T-helper 22 cell (primary cell): Measurements from ENCODE around the gene USPL1.
"Not testable (repeated sequence)": the region's sequence is repeated elsewhere in the genome, so short reads cannot be mapped to it uniquely, and the experiment has no call there.

Experiments used
- DNase-seq: peaks from one replicate; pipeline ENCODE4 v3.0.0-alpha.2; 2020; ENCODE audit warnings: low read depth

Gene USPL1

GRCh38 chr13:30615866-30616541, 1.7 kb upstream of the USPL1 start:
- DNase-seq, result no peak

- DNase-seq, result peak; percentile 36
Measured at GRCh38 chr13:30616927-30617314, 799 bp upstream of the USPL1 start.

- peak; percentile 2 for DNase-seq
Measured at GRCh38 chr13:30618186-30618929, 638 bp downstream of the USPL1 start.

GRCh38 chr13:30618930-30619279, 1.2 kb downstream of the USPL1 start:
- DNase-seq, result no peak

GRCh38 chr13:30619731-30620130, 2.0 kb downstream of the USPL1 start:
- DNase-seq, result no peak

GRCh38 chr13:30620941-30621340, 3.2 kb downstream of the USPL1 start:
- DNase-seq, result no peak

- no peak for DNase-seq
Measured at GRCh38 chr13:30622551-30622950, 4.8 kb downstream of the USPL1 start.

- no peak for DNase-seq
Measured at GRCh38 chr13:30623392-30623791, 5.7 kb downstream of the USPL1 start.

- DNase-seq, result no peak
Measured at GRCh38 chr13:30624630-30625029, 6.9 kb downstream of the USPL1 start.

- DNase-seq, result no peak
Measured at GRCh38 chr13:30629527-30629926, 11.8 kb downstream of the USPL1 start.

- no peak for DNase-seq
Measured at GRCh38 chr13:30633861-30634260, 16.1 kb downstream of the USPL1 start.

GRCh38 chr13:30634838-30635237, 17.1 kb downstream of the USPL1 start:
- no peak for DNase-seq

- DNase-seq, result no peak
Measured at GRCh38 chr13:30638301-30638700, 20.6 kb downstream of the USPL1 start.

GRCh38 chr13:30639671-30640070, 22.0 kb downstream of the USPL1 start:
- no peak for DNase-seq

GRCh38 chr13:30641173-30641572, 23.5 kb downstream of the USPL1 start:
- not testable (repeated sequence) for DNase-seq

GRCh38 chr13:30645629-30646028, 27.9 kb downstream of the USPL1 start:
- DNase-seq, result no peak

- DNase-seq, result no peak
Measured at GRCh38 chr13:30647420-30647819, 29.7 kb downstream of the USPL1 start.

- DNase-seq, result no peak
Measured at GRCh38 chr13:30647824-30648521, 30.3 kb downstream of the USPL1 start.

GRCh38 chr13:30648522-30649012, 30.8 kb downstream of the USPL1 start:
- no peak for DNase-seq

GRCh38 chr13:30651648-30652047, 33.9 kb downstream of the USPL1 start:
- not testable (repeated sequence) for DNase-seq

- no peak for DNase-seq
Measured at GRCh38 chr13:30652746-30653386, 35.1 kb downstream of the USPL1 start.

- no peak for DNase-seq
Measured at GRCh38 chr13:30654430-30654829, 36.7 kb downstream of the USPL1 start.

GRCh38 chr13:30656178-30656577, 38.5 kb downstream of the USPL1 start:
- no peak for DNase-seq
